SH-SY5Y (cell line): Measurements from ENCODE around the gene SERINC1.

ENCODE experiments used
- GATA2 ChIP-seq: IDR thresholded peaks from 2 replicates; pipeline ENCODE4 v1.6.1; 2011; ENCODE audit warnings: mild to moderate bottlenecking, low read depth, low read length
- GATA3 ChIP-seq: IDR thresholded peaks from 2 replicates; pipeline ENCODE4 v1.6.1; 2011; ENCODE audit warnings: low read depth, mild to moderate bottlenecking, low read length, moderate library complexity

DNA sequence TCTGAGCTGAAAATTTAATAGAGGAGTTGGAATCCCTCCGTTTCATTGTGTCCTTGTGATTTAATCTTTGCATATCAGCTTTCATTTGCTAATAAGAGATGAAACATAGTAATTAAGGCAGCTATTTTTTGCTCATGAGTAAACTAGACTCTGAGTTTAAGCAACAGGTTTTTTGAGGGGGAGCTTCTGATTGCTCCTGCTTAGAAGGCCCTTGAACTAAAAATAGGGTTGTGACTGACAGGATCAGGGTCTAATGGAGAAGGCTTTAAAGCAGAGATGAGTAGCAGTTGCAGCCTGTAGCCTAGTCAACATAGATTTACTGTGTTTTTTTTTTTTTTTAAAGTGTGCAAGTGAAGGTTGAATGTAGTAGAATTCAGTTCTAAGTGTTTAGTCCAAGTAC, 54.8 kb downstream of the SERINC1 start:
- TF ChIP-seq GATA2 (no peak), GATA3 (no peak)
